ENCODE results near the gene FMO2.

GRCh38 chr1:171233183-171233582 is 48.1 kb downstream of the FMO2 start:
- TF ChIP-seq POLR2A (IDR thresholded peaks at IDR 0.05): no peak
- TF ChIP-seq CTCF (IDR thresholded peaks at IDR 0.05 in 4 of 5, conservative IDR thresholded peaks at IDR 0.05 in 1 of 5): no peak

Data from gastrocnemius medialis (tissue), 4 donors.